ENCODE results near the gene SENP1.

GRCh38 chr12:47997321-47997720 is 108.6 kb downstream of the SENP1 start:
- TF ChIP-seq CTCF (IDR thresholded peaks at IDR 0.05) (no peak), POLR2AphosphoS5 (IDR thresholded peaks at IDR 0.05) (no peak)

Measured in sigmoid colon (tissue), 4 donors.